GM23248 (cell line): Measurements from ENCODE around the gene GPR89A. TPM values are rescaled to one million over a fixed set of nuclear protein-coding genes. Genes with fewer than 3 reads are reported as not detected.

Experiments used
- DNase-seq: peaks from one replicate; pipeline ENCODE4 v3.0.0-alpha.2; 2015
- H2AFZ ChIP-seq: fragments of 200-600 bp; sonication (generic); 2 replicates; pipeline ENCODE4 v1.6.1; 2016; ENCODE audit warnings: antibody characterized with exemption
- H3F3A ChIP-seq: fragments of 200-600 bp; sonication (generic); 2 replicates; pipeline ENCODE4 v1.6.1; 2016; ENCODE audit warnings: mild to moderate bottlenecking, antibody characterized with exemption, mixed run types; ENCODE audit not compliant: insufficient read depth
- H3K27ac ChIP-seq: fragments of 200-600 bp; sonication (generic); 2 replicates; pipeline ENCODE4 v1.5.1; 2016; ENCODE audit warnings: mild to moderate bottlenecking
- H3K27me3 ChIP-seq: fragments of 200-600 bp; sonication (generic); replicated peaks from 2 replicates; pipeline ENCODE4 v1.6.1; 2016; ENCODE audit warnings: mild to moderate bottlenecking; ENCODE audit not compliant: insufficient read depth
- H3K36me3 ChIP-seq: fragments of 200-600 bp; sonication (generic); 2 replicates; pipeline ENCODE4 v1.6.1; 2016; ENCODE audit warnings: low read depth, mild to moderate bottlenecking
- H3K4me1 ChIP-seq: fragments of 200-600 bp; sonication (generic); 2 replicates; pipeline ENCODE4 v1.6.1; 2016; ENCODE audit warnings: mild to moderate bottlenecking; ENCODE audit not compliant: insufficient read depth
- H3K4me2 ChIP-seq: fragments of 200-600 bp; sonication (generic); one replicate; pipeline ENCODE4 v1.6.1; 2016; ENCODE audit warnings: mild to moderate bottlenecking; ENCODE audit not compliant: unreplicated experiment
- H3K4me3 ChIP-seq: fragments of 200-600 bp; sonication (generic); 2 replicates; pipeline ENCODE4 v1.5.1; 2016; ENCODE audit warnings: mild to moderate bottlenecking
- H3K79me2 ChIP-seq: fragments of 200-600 bp; sonication (generic); 2 replicates; pipeline ENCODE4 v1.6.1; 2016; ENCODE audit warnings: mild to moderate bottlenecking; ENCODE audit not compliant: insufficient read depth
- H3K9ac ChIP-seq: fragments of 200-600 bp; sonication (generic); 2 replicates; pipeline ENCODE4 v1.6.1; 2016; ENCODE audit warnings: mild to moderate bottlenecking
- H3K9me2 ChIP-seq: fragments of 200-600 bp; sonication (generic); 2 replicates; pipeline ENCODE4 v1.6.1; 2016; ENCODE audit warnings: mixed run types, mild to moderate bottlenecking, moderate library complexity; ENCODE audit not compliant: insufficient read depth
- H3K9me3 ChIP-seq: fragments of 200-600 bp; sonication (generic); one replicate; pipeline ENCODE4 v1.6.1; 2017; ENCODE audit warnings: low read depth
- H4K20me1 ChIP-seq: fragments of 200-600 bp; sonication (generic); 2 replicates; pipeline ENCODE4 v1.6.0; 2016; ENCODE audit not compliant: insufficient read depth
- EZH2 ChIP-seq: fragments of 200-600 bp; sonication (generic); IDR thresholded peaks from 2 replicates; pipeline ENCODE4 v1.6.1; 2018; ENCODE audit warnings: antibody characterized with exemption, mild to moderate bottlenecking; ENCODE audit not compliant: insufficient read depth, poor library complexity, severe bottlenecking
- EZH2phosphoT487 ChIP-seq: fragments of 200-600 bp; sonication (generic); IDR thresholded peaks from 2 replicates; pipeline ENCODE4 v1.6.1; 2018; ENCODE audit warnings: antibody characterized with exemption, moderate library complexity, mild to moderate bottlenecking, low read depth; ENCODE audit not compliant: insufficient read depth
- WGBS, 2 experiments: methylation state at CpG; one replicate each; pipeline ENCODE4 v1.1.6; 2015 to 2017; ENCODE audit warnings: low lambda C conversion rate in 2 of 2, low coverage in 1 of 2; ENCODE audit errors: missing lambda C conversion rate in 2 of 2; 5-methylcytosine and 5-hydroxymethylcytosine counted together
- in situ Hi-C: fragments of 300-500 bp; cut with MboI; formaldehyde crosslinking; loops from 2 replicates; pipeline ENCODE4 v1.15.0; 2020
- polyA plus RNA-seq: library from polyadenylated mRNA; unstranded; fragments of >200 nt; fragmentation: Nextera tagmentation; extraction: Ambion mirVana; gene quantifications from 2 replicates; pipeline ENCODE4 v1.2.1, GENCODE V29; 2016
- total RNA-seq: library from RNA; depleted of rRNA; stranded (reverse); fragments of >200 nt; shearing (Covaris generic); gene quantifications from 2 replicates; pipeline ENCODE4 v1.2.3, GENCODE V29; 2014

GPR89A gene
- total and polyA plus RNA-seq, 2 experiments from 2014 or later = 32.0 to 32.6 TPM

DNA sequence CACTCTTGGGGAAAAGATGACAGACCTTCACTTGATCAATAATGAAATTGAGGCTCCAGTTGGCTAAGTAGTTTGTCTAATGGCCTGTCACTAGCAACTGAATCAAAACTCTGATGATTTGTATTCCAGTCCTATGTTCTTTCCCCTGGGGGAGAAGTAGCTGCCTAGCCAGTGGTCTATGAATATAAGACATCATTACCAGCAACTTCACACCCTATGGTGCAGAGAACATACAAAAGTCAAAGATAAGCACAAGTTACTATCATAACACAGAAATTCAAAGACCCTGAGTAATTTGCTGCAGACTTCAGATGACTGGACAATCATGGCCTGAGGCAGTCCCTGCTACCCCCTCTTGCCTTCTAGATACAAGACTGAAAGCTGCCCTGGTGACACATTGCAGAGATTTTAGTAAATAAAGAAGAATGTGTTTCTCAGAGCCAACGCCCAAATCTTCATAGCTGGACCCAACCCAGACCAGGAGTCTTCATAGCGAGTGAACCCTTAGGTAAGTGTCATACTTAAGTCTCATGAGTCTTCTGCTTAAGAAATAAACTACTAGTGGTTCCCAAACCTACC is 98.4 kb downstream of the GPR89A start:
- peaks cover 20% of the 10 kb centered on the region for H3F3A ChIP-seq
- DNase-seq = peak; percentile 86
- no peaks in the 10 kb centered on the region for H4K20me1 ChIP-seq
- peak overlapping the region; percentile 59 for H3K4me2 ChIP-seq
- H3K9ac ChIP-seq = no peak overlapping the region
- H3K27ac ChIP-seq = peak overlapping the region; percentile 30
- no peak overlapping the region for H2AFZ ChIP-seq
- H3K27me3 ChIP-seq = no peaks in the 10 kb centered on the region; the same call in 1 of the 2 replicates
- H3K4me3 ChIP-seq = no peak overlapping the region
- 0 out of 2 replicates have a peak, but pooled peaks have one; percentile 48 for TF ChIP-seq EZH2phosphoT487
- TF ChIP-seq EZH2 = no peak
- no peaks in the 10 kb centered on the region for H3K79me2 ChIP-seq
- 23 to 25% methylated on average over 2 of the region's 2 CpGs for WGBS, 2 experiments
- no peaks in the 10 kb centered on the region for H3K9me2 ChIP-seq
- peaks cover 29% of the 10 kb centered on the region for H3K4me1 ChIP-seq
- no peaks in the 10 kb centered on the region for H3K9me3 ChIP-seq
- H3K36me3 ChIP-seq = no peaks in the 10 kb centered on the region
- in situ Hi-C loops = no loop called here

DNA sequence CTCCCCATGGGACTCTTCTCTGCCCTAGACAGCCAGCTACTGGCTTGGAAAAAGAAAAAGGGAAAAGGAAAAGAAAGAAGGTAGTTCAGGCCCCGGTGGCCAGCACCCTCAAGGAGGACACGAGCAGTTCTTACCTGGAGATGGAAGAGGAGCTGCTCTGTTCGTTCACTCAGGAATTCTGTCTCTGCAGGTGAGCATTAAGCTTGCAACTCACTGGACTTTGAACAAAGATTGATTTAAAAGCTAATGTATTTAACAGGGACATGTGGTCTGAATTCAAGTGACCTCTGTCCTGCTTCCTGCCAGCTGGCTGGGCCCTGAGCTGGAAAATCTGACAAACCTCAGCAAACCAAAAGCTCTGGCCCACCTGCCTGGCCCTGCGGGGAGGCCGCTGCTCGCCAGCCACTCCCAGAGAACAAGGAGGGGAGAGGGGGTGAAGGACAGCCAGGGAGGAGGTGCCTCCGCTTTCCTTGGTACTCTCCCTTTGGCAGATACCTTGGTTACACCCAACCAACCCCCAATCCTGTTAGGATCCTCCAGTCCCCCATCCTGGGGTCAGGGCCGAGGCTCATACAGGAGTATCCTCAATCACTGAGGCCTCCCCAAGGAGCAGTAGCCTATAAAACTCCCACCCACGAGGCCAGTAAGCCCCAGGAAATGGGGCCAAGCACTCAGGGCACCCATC is 99.5 kb downstream of the GPR89A start, which contains the start of gene PDZK1:
Gene PDZK1, minus strand, starts transcription at position 186 of the 685 bp plus-strand sequence. CDS start 19,347 bp downstream, outside the sequence.
- H3K9me3 ChIP-seq = no peaks in the 10 kb centered on the region
- peaks cover 29% of the 10 kb centered on the region for H3K4me1 ChIP-seq
- peak within 1 kb of the TSS; percentile 59 for H3K4me2 ChIP-seq
- peak within 1 kb of the TSS; percentile 30 for H3K27ac ChIP-seq
- H3F3A ChIP-seq = peaks cover 20% of the 10 kb centered on the region
- no peaks in the 10 kb centered on the region; the same call in 1 of the 2 replicates for H3K27me3 ChIP-seq
- in situ Hi-C loops = no loop called here
- H2AFZ ChIP-seq = peak within 1 kb of the TSS; percentile 36; the same call in 1 of the 2 replicates
- no peaks in the 10 kb centered on the region for H3K9me2 ChIP-seq
- 85 to 87% methylated on average over 9 of the region's 9 CpGs for WGBS, 2 experiments
- H3K4me3 ChIP-seq = no peak within 1 kb of the TSS
- H3K36me3 ChIP-seq = no peaks in the 10 kb centered on the region
- TF ChIP-seq EZH2 = no peak
- DNase-seq = no peak
- no peak within 1 kb of the TSS for H3K9ac ChIP-seq
- no peaks in the 10 kb centered on the region for H3K79me2 ChIP-seq
- no peaks in the 10 kb centered on the region for H4K20me1 ChIP-seq

DNA sequence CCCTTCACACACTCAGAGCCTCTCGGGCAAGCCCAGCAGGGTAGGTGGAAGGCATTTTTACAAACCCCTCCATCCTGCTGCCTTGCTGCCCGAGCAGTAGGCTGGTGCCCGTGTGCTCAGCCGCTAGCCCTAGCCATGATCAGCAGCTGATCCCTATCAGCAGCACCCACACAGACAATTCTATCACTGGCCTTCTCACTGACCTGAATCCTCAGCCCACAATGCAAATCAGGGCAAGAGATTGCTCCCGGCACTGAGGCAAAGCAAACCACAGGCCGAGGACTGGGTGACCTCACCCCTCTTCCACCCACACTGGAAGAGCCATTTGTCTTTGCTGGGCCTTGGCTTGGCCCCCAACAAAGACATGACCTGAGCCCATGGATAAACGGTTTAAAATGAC is 100.3 kb downstream of the GPR89A start:
- TF ChIP-seq EZH2phosphoT487 (no peak), EZH2 (no peak)

DNA sequence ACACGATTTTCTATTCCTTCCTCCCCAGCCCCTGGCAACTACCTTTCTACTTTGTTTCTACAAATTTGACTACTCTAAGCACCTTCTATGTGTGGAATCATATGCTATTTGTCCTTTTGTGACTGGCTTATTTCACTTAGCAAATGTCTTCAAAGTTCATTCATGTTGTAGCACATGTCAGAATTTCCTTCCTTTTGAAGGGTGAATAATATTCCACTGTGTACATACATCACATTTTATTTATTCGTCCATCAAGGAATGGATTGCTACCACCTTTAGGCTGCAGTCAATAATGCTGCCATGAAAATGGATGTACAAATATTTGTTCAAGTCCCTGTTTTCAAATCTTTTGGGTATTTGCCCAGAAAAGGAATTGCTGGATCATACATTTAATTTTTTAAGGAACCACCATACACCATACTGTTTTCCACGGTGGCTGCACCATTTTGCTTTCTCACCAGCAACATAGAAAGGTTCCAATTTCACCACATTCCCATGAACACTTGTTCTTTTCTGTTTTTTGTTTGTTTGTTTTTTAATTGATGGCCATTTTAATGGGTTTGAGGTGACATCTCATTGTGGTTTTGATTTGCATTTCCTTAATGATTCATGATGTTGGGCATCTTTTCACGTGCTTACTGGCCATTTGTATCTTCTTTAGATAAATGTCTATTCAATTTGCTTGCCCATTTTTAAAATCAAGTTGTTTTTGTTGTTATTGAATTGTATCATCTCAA is 102.7 kb downstream of the GPR89A start:
- Histone ChIP-seq H3K4me3 (no peak overlapping the region), H3K27me3 (no peaks in the 10 kb centered on the region), H3K9ac (no peak overlapping the region), H3K79me2 (no peaks in the 10 kb centered on the region), H3K9me3 (no peaks in the 10 kb centered on the region), H2AFZ (no peak overlapping the region), H3K27ac (no peak overlapping the region), H3F3A (peaks cover 11% of the 10 kb centered on the region), H3K4me2 (no peak overlapping the region), H4K20me1 (no peaks in the 10 kb centered on the region), H3K9me2 (no peaks in the 10 kb centered on the region), H3K36me3 (no peaks in the 10 kb centered on the region), H3K4me1 (peaks cover 26% of the 10 kb centered on the region)
- in situ Hi-C loops = no loop called here
- no peak for TF ChIP-seq EZH2
- no peak for TF ChIP-seq EZH2phosphoT487
- 60 to 62% methylated on average over 4 of the region's 4 CpGs for WGBS, 2 experiments
- DNase-seq = no peak

More for the DNA sequence above, 100.3 kb downstream of the GPR89A start:
- Histone ChIP-seq H3K27me3 (no peaks in the 10 kb centered on the region; the same call in 1 of the 2 replicates), H3K4me2 (no peak overlapping the region), H3K79me2 (no peaks in the 10 kb centered on the region), H3K9me2 (no peaks in the 10 kb centered on the region), H4K20me1 (no peaks in the 10 kb centered on the region), H2AFZ (peak overlapping the region; percentile 36; the same call in 1 of the 2 replicates), H3F3A (peaks cover 20% of the 10 kb centered on the region), H3K9me3 (no peaks in the 10 kb centered on the region), H3K4me1 (peaks cover 29% of the 10 kb centered on the region), H3K36me3 (no peaks in the 10 kb centered on the region), H3K27ac (no peak overlapping the region), H3K4me3 (no peak overlapping the region), H3K9ac (no peak overlapping the region)
- in situ Hi-C loops = no loop called here
- DNase-seq = peak; percentile 53
- WGBS, 2 experiments = 43 to 52% methylated on average over 7 of the region's 7 CpGs
